ENCODE results near the gene PRR35.

- TF ChIP-seq EZH2phosphoT487 (IDR thresholded peaks at IDR 0.05; ENCODE audit: insufficient read depth, low read depth) (no peak), EZH2 (IDR thresholded peaks at IDR 0.05; ENCODE audit: insufficient read depth, poor library complexity, severe bottlenecking) (no peak)
Observed at GRCh38 chr16:565419-566330, 5.5 kb downstream of the PRR35 start.
